GM18520 (cell line): Measurements from ENCODE around the gene ASAP3.
A peak's percentile ranks its signal among the peaks of the same experiment; 100 is the strongest.

Experiments
- ATAC-seq: cut with Tn5 transposase; IDR thresholded peaks from one replicate; pipeline ENCODE4 v1.9.1; 2021; ENCODE audit not compliant: unreplicated experiment

The ASAP3 gene

DNA sequence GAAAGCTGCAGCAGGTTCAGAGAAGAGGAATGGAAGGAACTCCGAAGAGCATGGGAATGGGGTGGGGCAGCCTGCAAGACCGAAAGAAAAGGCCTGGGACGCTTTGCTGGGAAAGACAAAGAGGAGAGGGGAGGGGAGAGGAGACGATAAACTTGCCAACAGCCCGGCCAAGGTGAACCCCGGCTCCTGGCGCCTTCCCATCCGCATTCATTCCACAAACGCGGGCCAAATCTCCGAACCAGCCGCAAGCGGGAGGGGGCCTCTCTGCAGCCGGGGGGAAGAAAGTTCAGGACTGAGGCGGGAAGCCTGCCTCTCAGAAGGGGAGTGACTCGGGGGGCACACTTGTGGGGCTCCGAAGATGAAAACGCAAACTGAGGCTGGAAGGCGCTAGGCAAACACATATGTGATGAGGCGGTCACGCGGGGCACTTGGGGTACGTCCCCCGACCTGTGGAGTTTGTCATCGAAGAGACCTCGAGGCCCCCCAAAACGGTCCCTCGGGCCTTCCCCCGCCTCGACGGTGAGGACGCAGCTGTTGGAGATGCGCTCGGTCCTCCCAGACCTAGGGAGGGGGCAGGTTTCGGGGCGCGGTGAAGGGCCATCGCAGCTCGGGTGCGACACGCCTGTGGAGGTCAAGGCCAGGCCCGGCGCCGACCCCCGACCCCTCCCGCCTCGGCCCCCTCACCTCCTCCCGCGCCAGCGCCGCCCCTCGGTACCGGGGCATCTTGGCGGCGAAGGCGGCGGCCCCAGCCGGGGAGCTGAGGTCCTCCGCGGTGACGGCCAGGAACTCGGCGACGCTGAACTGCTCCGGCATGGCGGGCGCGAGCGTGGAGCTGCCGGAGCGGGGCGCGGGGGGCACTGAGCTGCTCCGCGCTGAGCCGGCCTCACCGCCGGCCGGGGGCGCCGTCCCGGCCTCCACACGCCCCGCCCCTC lies at the start of gene ASAP3:
ASAP3 (minus strand) TSS at position 859 of the 932 bp plus-strand sequence; CDS start at position 813, 46 bp downstream.
- ATAC-seq: no peak

DNA sequence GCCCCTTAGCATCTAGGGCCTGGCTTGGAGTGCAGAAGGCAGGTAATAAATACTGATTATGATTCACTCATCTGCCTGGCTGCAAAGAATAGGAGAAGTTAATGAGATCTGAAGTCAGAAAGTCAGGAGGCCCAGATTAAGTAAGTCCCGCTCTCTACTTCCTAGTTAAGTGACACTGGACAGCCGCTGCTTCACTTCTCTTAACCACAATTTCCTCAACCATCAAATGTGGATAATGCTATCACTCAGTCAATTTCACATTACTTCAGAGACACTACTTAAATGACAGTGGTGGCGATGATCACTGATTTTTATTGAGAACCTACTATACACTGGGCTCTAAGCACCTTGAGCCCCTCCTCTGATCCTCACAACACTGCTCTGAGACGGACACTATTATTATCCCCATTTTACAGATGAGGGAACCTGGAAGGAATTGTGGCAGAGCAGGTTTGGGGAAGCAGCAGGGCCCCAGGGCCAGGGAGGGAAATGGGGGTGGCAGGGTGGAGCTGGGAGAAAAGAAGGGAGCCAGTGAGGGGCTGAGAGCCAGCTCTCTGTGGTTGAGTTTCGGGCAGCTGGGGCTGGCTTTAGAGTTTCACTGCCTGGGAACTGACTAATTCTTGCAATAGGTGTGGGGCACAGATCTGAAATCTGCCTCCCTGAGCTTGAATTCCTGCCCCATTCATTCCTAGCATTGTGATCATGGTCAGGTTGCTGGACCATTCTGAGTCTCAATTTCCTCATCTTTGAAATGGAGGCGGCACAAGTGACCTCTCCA lies 49.5 kb upstream of the ASAP3 start:
- no peak for ATAC-seq

DNA sequence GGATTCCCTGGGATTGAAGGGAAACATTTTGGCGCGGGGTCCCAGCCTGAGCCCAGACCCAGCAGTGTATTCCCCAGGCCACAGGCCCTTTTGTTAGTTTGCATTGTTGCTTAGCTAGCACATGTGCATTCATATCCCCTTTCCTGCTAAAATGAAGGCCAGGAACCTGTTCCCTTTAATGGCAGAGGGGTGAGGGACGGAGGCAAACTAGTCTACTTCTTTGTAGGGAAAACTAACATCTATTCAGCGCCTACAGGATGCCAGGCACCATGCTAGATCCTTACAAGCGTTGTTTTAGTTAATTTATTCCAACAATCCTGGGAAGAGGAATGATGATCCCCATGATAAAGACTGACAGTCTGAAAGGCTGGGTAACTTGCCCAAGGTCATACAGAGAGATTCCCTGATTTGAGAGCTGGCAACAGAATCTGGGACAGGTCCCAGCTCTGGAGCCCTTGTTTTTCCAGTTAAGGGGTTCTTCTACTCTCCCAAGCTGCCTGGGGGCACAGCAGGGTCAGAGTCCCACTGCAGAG lies 47.6 kb upstream of the ASAP3 start:
- ATAC-seq: no peak

DNA sequence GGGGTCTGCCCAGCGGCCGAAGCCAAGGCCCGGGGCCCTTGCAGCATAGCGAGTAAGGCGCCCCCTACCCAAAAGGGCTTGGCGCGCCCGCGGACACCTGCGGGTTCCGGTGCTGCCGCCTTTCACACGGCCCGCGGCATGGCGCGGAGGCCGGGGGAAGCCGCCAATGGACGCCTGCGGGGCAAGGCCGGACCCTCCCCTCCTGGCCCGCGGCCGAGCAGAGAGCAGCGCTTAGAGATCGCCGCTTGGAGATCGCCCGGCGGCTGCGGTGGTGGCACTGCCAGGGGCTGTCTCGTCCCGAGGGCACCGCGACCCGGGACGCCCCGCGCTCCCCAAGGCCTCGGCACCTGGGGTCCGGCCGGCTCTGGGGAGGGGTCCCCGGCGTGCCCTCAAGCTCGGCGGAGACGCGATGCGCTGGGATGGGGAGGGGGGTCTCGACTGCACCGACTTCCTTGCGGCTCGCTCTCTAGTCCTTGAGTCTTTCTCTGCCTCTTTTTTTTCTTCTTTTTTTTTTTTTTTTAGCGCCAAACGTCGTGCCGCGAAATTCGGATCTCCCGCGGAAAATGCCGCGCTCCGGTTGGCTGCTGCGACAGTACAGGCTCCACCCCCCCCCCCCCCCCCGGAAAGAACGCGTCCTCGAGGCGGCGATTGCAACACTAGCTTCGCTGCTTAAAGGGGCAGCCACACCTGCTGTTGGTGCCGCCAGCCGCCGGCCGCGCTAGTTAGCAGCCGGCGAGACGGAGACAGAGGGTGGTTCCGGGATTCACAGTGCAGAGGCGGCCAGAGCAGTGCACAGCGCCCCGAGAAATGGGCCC lies 47.0 kb upstream of the ASAP3 start, which contains the start of gene E2F2:
E2F2 (minus strand) TSS at position 487 of the 815 bp plus-strand sequence; CDS start at position 47, 440 bp downstream.
- peak; percentile 57 for ATAC-seq

DNA sequence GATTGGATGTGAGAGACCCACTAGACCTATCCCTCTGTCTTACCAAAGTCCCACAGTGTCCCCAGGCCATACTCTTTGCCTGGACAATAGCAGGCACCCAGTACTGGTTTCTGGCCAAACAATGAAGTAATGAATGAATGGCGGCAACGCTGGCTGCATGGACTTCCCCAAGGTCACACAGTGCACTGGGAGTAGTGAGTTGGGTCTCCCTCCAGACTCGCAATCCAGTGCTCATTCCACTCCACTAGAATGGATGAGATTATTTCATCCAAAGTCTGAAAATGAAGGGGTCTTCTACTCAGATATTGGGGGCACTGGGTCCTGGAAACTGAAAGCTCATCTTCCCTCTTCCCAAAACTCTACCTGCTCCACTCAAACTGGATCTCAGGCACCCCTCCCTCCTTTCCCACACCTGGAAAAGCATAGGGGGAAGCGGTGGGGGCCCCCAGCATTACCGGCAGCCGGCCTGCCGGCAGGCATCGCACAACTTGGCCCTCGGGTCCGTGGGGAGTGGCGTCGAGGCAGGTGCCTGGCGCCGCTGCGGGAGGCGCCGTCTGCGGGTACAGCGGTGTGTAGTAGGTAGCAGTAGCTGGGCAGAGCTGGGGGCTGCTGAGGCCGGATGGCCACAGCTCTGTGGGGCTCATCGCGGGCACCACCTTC lies 46.2 kb upstream of the ASAP3 start:
- ATAC-seq: no peak

DNA sequence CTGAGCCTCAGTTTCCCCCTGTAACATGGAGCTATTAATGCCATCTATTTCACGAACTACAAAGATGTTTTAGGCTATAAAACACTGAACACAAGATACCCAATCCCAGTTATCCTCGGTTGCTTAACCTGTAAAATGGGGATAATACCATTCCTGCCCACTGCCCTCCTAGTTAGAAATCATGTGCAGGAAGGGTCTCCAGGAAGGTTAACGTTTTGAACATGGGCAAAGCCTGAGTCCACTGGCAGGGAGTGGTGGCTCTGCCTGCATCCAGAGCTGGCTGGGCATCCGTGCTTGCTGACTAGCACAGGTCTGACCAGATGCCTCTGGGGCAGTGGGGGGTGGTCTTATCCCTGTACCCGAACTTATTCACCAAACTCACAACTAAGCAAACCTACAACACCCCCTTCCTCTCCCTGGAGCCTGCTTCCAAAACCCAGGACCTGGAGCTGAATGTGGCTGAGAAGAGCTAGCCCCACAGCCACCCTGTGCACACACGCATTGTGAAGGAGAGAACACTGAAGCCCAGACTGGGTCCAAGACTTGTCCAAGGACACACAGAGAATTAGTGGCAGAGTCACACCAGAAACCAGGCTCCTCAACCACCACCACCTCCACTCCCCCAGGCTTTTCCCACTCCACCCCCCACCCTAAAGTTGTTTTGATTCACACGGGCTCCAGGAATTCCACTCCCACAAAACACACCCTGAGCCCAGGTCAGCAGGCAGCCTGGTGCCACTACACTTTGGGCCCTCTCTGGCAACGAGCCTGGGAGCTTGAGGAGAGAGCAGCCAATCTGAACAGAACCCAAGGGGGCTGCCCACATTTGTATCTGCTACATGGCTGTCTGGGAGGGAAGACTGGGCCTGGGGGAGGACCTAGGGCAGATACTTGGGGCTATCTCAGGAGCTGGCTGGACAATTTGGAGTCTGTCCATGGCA lies 45.4 kb upstream of the ASAP3 start:
- no peak for ATAC-seq

DNA sequence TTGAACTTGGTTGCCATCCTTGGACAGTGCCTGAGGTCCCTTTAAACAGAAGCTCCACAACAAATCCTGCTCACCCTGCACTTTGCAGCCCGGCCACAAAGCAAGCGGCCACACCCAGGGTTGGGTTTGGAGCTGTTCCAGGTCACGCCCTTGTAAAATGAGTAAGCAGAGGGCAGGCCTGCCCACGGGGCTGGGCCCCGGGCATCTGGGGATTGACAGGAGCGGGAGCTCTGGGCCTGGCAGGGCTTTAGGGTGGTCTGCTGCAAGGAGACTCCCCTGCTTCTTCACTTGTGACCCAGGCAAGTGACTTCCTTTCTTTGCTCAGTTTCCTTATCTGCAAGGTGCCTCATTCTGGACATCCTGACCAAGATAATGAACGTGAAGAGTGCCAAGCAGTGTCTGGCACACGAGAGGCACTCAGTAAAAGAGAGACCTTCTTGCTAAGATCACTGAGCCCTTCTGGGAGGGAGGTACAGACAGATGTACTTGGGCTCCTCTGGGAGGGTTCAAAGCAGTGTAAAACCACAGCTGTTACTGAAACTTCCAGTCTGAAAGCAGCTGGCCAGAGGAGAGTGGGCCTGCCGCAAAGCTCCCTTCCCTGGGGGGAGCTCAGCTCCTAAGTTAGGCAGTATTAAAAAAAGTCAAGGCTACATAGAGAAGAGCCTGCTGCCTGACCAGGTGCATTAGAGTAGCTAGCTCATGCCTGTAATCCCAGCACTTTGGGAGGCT lies 44.4 kb upstream of the ASAP3 start:
- ATAC-seq: peak; percentile 30

DNA sequence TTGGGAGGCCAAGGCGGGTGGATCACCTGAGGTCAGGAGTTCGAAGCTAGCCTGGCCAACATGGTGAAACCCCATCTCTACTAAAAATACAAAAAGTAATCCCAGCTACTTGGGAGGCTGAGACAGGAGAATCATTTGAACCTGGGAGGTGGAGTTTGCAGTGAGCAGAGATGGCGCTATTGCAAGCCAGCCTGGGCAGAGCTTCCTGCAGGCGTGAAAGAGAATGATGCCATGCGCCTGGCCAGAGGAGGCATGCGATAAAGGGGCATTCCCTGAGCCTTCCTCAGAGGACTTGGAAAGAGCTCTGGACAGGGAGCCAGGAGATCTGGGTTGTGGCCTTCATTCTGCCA lies 43.9 kb upstream of the ASAP3 start:
- ATAC-seq: no peak

DNA sequence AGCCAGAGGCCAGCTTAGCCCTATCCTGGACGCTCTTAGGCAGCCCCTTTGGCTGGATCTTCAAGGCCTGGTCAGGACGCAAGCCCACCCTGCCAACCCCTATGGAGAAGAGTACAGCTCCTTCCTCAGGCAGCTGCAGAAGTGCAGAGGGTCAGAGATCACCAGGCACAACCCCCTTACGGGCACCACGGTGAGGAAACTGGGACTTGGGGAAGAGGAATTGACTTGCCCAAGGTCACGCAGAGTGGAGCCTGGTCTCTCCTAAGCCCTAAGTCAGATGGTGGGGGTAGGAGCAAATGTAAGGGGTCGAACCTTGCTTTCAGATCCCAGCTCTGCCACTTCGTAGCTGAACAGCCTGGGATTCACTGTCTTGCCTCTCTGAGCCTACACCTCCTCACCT lies 43.4 kb upstream of the ASAP3 start:
- no peak for ATAC-seq

DNA sequence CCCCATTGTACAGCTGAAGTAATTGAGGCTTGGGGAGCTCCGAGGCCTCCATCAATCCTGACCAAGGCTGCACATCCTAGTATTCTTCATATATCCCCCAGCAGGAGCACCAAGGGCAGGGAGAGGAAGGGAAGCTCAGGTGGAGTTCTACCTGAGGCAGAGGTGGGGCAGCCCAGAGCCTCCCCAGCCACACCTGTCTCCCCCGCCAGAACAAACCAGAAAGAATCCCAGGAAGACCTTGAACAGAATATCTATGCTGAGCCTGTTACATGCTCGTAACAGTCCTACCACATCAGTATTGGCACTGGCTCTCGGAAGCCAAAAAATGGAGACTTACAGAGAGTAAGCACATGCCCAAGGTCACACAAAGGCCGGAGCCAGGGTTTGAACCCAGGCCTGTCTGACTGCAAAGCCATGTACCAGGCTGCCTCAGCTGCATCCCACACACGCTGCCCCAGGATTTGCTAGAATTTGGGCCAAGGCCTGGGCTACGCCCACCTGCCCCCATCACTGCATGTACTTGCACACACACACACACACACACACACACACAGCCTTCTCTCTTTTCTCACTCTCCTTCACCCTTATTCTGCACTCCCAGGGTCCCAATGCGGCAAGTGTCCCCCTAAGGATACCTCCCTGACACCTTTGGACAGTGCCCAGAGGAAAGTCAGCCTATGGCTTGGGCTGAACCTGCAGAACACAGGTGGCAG lies 42.5 kb upstream of the ASAP3 start:
- no peak for ATAC-seq

DNA sequence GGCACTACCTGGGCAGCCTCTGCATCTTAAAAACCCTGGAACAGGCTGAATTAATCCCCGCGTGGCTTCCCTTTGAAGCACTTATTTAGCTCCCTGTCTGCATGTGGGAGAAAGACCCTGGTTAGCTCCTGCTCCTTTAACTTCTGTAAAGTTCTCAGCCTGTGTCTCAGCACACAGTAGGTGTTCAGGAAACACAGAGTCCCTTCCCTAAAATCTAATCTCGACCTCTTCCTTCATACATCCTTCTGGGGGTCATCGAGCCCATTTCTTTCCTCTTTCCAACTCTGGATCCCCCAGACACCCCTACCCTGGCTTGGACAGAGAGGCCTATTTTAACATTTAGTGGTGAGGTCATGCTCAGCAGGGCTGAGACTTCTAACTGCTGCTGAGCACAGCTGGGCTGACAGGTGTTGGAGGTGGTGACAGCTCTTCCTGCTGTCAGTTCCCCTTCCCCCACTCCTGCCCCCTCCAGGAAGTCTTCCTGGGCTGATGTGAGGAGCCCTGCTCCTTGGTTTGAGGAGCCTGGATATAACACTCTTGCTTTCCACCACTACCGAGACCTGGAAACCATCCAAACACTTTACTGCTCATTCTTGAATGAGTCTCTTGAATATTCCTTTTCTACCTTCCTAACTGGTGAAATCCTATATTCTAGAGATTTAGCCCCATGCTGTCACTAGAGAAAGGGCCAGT lies 41.7 kb upstream of the ASAP3 start:
- no peak for ATAC-seq

DNA sequence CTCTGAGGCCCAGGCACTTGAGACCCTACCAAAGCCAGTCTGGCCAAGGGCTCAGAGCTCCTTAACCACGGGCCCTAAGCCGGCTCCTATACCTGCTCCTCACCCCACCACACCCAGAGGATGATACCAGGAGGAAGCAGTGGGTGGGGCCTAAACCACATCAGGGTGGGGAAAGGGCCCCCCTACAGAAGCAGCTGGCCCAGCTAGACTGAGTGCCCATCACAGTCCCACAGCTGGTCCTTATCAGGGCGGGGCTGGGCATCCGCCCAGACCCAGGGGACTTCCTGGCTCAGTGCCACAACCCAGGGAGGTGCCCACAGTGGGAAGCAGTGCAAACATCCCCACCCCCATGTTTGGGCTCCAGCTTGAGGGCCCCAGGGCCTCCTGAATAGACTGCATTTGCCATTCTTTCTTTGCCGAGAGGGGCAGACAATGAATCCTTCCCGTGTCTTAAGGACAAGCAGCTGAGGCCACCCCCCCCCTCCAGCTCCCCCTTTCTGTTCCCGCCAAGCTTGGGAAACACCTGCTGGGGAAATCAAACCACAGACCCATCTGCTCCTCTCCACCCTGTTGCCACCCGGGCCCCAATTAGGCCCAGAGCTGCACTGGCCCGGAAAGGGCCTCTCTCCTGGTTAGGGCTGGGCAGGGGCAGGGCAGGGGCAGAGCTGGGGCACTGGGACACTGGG lies 40.9 kb upstream of the ASAP3 start:
- no peak for ATAC-seq

DNA sequence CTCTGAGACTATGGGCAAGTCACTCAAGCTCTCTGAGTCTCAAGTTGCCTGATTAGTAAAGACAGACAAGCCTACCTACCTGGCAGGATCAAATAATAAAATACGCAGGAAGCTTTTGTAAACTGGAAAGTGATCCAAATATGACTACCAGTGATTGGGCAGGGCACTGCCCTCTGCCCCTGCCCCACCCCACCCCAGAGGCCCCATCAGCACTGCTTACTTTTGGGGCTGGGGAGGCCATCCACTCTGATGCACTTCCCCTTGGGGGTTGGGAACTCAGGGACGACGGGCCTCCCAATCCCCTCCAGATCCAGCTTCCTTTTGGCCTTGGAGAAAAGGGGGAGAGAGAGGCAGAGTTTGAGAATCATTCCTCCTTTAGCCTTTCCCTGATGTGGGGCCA lies 40.2 kb upstream of the ASAP3 start:
- ATAC-seq: no peak

DNA sequence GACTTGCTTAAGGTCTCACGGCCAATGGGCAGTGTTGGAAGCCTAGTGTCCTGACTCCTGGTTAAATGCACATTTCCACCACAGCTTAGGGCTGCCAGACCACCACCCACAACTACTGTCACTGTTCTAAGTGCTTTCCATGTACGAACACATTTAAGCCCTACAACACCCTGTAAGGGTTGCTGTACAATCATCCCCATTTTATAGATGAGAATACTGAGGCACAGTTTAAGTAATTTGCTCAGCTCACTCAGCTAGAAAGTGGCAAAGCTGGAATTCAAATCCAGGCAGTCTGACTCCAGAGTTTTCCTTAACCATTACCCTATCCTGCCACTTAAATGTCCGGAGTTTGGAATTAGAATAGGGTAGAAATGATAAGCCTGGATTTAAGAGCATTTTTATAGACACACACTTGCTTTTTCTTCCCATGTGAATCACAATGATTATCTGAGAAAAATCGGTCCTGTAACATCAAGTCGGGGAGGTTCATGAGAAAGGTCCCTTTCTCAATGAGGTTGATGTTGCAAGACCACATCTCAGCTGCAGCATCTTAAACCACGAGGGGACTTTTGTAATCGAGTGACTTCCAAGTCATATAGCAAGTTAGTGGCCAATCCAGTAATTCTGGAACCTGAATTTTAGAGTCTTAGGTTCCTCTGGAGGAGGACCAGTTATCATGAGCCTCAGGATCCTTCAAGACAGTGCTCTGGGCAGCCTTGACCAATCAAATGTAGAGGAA lies 38.4 kb upstream of the ASAP3 start:
- no peak for ATAC-seq

DNA sequence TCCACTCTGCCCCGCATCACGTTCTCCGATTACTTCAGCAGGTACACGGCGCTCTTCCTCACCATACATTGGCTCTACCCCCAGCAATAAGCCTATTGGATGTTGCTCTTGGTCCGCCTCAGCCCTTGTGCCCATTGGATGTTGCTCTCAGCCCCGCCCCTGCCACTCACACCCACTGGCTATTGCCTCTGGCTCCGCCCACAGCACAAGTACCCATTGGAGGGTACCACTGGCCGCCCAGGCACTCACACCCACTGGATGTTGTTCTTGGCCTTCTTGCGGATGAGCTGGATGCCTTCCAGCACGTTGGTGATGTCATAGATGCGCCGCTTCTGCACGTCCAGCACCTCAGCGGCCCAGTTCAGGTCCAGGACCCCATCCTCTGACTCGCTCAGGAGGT lies 37.6 kb upstream of the ASAP3 start:
- ATAC-seq: no peak

DNA sequence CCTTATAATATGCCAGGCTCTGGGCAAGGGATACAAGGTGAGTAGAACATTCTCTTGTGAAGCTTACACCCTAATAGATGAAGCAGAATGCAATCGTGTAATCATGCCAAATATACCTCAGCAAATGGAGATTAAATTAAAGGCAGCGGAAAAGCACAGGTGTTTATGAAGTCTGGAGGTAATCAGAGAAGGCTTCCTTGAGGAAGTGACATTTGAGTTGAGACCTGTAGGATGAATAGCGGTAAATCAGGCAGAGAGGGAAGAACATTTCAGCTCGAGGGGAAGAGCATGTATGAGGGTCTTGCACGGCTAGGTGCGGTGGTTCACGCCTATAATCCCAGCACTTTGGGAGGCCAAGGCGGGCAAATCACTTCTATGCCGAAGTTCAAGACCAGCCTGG lies 33.6 kb upstream of the ASAP3 start:
- ATAC-seq: no peak
